CD4-positive, alpha-beta T cell treated with Interleukin-1 beta for 1 hour (primary cell): ENCODE data around the gene EFNA3.

ENCODE experiments used
- DNase-seq, 2 donors: peaks; one replicate each; pipeline ENCODE4 v3.0.0-alpha.2; 2020 to 2022

The EFNA3 gene

DNA sequence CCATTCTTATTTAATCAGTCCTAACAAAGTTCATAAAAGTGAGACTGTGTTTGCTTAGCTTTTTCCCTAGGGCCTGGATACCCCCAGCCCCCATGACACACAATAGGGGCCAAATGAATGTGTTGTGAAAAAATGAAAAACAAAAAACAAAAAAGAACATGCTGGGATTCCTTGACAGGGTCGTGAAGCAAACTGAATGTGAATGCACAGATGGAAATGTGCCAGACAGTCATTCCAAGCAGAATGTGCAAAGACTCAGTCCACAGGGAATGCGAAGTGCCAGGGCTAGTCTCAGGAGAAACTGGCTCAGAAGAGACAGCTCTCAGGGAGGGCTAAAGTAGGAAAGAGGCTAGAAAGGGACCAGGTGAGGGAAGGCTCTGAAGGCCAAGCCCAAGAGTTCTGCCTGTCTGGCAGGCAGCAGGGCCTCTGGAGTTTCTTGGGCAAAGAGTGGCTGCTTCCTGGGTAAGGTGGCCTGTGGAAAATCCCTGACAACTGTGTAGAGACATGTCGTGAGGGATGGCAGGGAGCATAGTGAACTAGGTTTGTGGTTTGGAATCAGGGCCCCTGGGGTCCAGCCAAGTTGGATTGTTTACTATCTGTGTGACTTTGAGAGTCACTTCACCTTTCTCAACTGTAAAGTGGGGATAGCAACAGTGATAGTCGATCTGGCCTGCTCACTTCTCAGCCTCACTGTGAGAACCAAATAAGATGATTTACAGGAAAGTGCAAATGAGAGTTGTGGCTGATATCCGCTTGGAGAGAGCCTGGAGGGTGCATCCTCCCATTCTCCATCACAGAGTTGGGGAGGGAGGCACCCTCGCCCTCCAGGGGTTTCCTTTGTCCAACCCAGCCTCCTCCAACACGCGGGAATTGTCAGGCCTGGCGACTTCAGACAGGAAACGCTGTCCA is 28.7 kb upstream of the EFNA3 start:
- no peak for DNase-seq

DNA sequence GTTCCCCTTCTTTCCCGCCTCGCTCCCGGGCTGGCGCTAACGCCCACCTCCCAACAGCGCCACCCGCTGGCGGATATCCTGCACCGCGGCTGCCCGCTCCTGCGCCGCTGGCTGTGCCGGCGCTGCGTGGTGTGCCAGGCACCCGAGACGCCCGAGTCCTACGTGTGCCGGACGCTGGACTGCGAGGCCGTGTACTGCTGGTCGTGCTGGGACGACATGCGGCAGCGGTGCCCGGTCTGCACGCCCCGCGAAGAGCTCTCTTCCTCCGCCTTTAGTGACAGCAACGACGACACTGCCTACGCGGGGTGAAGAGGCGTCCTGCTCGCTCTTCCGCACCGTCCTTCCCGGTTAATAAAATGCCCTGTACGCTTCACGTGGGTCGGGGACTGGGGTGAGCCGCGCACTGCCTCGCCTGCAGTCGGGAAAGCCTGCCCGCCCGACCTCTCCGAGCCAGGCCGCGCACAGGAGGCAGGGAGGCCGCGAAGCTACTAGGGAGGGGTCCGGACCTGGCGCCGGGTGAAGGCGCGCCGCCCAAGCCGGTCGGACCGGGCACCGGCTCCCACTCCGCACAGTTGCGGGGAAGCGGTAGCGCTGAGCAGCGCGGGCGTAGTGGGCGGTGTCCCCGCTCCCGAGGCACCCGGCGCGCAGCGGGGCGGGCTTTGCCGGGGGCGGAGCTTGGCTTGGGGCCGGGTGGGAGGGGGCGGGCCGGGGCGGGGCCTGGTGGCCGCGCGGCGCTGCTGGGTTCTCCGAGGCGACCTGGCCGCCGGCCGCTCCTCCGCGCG is 27.9 kb upstream of the EFNA3 start, which contains the start of gene ADAM15:
ADAM15 (plus strand) TSS at position 757 of the 782 bp plus-strand sequence. CDS start 71 bp downstream, outside the sequence.
- DNase-seq: peak; percentile 83 to 87

DNA sequence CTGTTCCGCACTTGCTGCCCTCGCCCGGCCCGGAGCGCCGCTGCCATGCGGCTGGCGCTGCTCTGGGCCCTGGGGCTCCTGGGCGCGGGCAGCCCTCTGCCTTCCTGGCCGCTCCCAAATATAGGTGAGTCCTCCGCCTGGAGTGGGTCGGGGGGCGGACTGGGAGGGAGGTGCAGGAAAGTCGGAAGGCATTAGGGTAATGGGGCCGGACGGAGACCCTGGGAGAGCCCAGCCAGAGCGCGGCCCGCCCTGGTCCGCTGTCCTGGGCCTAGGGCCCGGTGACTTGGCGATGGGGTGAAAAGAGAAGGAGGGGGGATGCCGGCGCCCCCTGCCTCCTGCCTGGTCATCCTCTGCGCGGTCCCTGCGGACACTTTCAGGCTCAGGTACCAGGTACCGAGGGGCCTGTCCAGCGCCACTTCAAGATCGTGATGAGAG is 27.3 kb upstream of the EFNA3 start:
- no peak for DNase-seq

DNA sequence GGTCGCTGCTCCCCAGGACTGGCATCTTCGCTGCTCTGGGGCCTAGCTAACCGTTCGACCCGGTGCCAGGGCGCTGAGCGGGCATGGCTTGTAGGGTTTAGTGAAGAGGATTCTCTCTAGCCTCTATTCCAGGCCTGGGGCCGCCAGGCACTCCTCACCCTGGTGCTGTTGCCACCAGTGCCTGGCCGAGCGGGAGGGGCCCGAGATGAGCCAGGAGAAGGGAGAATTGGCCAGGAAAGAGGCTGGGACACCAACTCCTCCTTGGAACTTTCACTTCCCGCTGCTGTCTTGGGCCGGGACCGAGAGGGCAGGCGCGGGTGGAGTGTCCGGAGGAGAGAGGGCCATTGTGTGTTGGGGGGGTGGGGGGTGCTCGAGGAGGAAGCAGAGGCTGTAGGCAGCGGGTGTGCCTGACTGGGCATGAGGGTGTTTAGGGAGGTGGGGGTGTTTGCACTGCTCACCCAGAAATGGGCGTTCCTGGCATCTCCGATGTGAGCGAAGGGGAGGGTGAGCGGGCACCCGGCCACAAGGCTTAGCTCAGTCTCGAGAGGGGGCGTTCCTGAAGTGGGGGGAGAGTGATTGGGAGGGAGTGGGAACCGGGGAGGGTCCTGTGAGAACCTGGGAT is 26.7 kb upstream of the EFNA3 start:
- DNase-seq: peak; percentile 58 to 59

DNA sequence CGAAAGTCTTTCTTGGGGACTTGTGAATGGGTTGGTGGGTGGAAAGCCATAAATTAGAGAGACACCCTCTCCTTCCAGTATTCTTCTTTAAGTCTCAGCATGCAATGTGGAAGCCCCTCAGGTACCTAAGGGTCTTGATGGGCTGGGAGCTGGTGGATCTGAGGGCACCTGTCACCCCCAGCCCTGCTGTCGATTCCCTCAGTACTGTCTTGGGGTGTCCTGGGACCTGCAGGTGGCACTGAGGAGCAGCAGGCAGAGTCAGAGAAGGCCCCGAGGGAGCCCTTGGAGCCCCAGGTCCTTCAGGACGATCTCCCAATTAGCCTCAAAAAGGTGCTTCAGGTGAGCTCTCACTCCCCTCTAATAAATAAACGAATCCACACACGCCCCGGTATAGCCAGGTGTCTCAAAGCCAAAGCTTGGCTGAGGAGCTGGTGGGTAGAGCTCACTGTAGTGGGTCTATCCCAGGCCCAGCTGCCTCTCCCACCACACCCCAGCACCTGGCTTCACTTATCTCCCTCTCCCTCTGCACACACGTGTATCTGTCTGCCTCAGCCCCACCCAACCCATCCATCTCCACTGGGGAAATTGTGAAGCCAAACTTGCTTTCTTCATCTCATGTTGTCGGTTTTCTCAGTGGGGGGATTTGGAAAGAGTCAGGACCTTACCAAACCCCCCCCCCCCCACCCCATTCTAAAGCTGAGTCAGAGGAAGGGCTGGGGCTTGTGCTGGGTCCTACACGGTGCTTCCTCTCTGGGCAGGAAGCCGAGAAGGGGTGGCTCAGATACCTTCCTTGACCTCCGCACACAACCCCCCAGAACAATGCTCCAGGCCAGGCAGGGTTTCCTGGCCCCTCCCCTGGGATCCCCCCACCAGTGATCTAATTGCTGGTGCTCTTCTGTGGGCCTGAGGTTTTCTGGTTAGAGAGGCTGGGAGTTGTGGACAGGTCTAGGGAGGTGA is 25.9 kb upstream of the EFNA3 start:
- peak in 1 of 2 donors; percentile 18 for DNase-seq

DNA sequence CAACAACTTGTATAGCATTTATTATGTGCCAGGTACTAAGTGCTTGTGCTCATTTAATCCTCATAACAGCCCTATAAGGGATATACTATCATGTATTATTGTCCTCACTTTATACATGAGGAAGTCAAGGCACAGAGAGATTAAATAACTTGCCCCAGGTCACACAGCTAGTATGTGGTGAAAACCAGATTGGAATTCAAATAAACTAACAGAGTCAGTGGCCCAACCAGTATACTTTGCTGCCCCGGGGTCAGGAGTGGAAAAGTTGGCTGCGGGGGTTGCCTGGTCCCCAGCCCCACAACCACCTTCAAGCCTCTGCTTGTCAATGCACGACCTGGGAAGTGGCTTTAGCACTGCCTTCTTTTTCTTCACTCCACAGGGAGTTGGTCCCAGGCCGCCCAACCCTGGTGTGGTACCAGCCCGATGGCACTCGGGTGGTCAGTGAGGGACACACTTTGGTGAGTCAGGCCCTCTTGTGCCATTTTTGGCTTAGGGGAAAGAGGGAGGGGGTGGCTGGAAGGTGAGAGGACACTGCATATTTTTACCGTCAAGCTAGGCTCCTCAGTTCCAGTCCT is 25.0 kb upstream of the EFNA3 start:
- no peak for DNase-seq

DNA sequence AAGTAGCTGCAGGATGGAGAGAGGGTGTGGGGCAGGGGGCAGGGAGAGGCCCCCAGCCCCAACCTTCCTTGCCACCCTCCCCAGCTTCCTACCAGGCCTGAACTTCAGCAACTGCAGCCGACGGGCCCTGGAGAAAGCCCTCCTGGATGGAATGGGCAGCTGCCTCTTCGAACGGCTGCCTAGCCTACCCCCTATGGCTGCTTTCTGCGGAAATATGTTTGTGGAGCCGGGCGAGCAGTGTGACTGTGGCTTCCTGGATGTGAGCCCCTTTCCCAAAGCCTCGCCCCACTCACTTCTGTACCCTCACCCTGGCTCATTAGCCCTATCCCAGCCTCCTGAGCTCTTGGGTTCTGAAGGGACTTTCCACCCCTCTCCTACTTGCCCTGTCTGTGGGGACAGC is 21.5 kb upstream of the EFNA3 start:
- no peak for DNase-seq

DNA sequence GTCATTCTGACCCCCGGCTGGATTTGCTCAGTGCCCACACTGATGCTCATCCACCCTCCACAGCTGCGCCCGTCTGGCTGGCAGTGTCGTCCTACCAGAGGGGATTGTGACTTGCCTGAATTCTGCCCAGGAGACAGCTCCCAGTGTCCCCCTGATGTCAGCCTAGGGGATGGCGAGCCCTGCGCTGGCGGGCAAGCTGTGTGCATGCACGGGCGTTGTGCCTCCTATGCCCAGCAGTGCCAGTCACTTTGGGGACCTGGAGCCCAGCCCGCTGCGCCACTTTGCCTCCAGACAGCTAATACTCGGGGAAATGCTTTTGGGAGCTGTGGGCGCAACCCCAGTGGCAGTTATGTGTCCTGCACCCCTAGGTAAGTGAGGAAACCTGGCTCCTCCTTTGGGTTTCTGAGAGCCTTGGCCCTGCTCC is 20.8 kb upstream of the EFNA3 start:
- no peak for DNase-seq

DNA sequence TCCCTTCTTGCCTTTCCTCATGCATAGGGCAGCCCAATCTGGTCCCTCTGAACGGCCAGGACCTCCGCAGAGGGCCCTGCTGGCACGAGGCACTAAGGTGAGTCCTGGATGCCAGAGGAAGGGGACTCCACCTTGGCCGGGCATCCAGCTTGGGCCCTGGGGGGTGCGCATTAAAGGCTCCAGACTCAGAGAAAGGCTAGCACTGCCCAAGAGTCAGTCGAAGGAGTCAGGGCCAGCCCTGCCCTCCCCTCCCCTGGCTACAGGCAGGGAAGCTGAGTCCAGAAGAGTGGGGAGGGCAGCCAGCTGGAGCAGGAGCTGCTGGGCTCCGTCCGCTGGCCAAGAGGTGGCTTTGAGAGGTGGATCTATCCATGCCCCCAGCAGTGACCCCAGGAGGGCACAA is 17.9 kb upstream of the EFNA3 start:
- DNase-seq: no peak

DNA sequence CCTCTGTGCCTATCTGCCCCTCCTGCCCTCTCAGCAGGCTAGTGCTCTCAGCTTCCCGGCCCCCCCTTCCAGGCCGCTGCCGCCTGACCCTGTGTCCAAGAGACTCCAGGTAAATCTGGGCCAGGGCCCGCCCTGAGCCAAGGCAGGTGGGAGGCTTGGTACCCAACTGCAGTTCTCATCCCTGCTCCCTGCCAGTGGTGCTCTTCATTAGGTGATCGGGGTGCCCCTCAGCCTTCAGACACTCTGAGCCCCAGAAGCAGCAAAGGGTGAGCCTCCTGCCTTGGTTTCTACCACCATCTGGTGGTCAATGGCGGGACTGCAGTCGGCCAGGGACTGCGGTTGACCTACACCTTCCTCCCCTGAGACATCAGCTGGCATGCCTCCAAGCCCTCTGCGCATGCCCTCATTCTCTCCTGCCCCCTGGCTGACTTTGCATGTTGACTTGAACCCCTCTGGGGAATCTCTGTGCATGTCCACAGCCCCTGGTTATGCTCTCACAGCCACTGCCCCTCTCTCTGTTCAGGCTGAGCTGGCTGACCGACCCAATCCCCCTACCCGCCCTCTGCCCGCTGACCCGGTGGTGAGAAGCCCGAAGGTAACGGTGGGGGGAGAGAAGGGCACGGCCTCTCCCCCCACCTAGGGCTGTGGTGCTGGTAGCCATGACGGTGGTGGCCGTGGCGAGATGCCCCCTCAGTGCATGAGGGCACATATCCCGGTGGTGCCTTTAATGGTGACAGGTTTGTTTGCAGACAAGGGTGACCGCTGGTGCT is 17.1 kb upstream of the EFNA3 start:
- DNase-seq: peak; percentile 94 to 95

DNA sequence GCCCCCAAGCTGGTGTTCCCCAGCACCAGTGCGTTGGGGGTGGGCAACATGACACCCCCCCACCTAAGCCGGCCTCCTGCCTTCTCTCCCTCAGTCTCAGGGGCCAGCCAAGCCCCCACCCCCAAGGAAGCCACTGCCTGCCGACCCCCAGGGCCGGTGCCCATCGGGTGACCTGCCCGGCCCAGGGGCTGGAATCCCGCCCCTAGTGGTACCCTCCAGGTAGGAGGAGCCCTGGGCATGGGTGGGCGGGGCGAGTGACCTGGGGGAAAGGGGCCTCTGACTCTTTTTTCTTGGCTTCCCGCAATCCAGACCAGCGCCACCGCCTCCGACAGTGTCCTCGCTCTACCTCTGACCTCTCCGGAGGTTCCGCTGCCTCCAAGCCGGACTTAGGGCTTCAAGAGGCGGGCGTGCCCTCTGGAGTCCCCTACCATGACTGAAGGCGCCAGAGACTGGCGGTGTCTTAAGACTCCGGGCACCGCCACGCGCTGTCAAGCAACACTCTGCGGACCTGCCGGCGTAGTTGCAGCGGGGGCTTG is 16.4 kb upstream of the EFNA3 start:
- no peak for DNase-seq

DNA sequence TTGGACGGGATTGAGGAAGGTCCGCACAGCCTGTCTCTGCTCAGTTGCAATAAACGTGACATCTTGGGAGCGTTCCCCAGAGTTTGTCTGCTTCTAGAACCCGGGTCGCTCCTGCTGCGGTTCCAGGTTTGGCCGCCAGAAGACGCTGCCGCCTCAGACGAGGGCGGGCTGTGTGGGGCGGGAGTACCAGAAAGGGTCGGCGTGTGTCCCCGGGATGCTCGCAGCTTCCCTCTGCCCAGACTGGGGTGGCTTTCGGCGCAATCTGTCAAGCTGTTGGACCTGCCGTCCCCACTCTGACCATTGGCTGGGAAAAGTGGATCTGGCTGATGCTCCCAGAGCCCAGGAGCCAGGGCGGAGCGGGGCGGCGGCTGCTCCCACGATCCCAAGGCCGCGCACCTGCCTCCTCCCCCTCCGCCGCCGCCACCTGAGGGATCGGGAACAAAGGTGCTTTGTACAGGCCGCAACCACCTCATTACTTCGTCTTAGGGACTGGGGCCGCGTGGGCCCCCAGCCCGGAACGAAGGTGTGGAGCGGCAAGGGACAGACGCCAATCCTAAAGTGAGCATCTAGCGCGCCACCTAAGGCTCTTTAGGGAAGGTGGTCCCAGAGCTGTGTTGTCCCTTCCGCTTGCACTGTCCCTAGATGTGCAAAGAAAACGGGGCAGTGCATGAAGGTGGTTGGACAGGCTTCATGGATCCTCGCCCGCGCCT is 15.8 kb upstream of the EFNA3 start:
- DNase-seq: peak; percentile 72 to 79

DNA sequence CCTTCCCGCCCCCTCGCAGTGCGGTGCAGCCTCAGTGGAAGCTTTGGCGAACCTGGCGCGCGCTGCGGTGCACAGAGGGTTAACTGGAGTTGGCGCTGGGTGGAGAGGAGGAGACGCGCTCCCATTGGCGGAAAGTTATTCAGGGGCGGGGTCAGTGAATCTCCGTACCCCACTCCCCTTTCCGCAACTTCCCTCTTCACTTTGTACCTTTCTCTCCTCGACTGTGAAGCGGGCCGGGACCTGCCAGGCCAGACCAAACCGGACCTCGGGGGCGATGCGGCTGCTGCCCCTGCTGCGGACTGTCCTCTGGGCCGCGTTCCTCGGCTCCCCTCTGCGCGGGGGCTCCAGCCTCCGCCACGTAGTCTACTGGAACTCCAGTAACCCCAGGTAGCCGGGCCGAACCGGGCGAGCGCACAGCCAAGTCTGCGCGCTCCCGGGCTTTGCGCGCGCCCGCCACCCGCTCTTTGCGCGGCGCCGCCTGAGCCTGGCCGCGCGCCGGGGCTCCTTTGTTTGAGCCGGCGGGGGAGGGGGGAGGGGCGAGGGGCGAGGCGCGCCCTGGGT is 15.0 kb upstream of the EFNA3 start, which contains the start of gene EFNA4:
EFNA4 (plus strand) TSS at position 191 of the 561 bp plus-strand sequence; CDS start at position 275, 84 bp downstream.
- peak; percentile 86 for DNase-seq

DNA sequence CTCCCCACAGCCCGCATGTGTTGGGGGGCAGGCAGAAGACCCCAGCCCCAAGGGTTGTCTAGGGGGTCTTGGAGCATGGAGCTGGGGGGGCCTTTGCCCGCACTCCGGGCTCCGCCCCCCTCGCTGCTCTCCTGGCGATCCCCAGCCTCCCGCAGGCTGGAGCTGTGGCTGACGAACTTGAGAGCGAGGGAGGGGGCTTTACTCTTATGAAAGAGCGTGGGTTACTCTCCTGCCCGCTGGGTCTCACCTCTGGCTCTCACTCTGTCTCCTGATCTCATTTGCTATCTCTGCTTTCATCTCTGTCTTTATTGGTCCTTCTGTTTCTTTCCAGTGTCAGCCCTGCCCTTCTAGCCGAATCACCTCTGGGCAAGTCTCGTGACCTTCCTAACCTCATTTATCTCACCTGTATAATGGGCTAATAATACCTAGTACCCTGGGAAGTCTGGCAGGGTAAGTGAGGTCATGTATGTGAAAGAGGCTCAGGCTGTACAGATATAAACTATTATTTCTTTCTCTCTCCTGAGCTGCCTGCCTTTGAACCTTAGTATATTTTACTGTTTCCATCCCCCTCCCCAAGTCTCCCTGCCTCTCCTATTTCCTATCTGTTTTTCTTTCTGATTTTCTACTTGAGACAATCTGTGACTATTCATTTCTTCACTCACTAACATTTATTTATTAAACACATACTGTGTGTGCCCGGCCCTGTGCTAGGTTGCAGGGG is 14.4 kb upstream of the EFNA3 start:
- DNase-seq: peak; percentile 13 to 37

DNA sequence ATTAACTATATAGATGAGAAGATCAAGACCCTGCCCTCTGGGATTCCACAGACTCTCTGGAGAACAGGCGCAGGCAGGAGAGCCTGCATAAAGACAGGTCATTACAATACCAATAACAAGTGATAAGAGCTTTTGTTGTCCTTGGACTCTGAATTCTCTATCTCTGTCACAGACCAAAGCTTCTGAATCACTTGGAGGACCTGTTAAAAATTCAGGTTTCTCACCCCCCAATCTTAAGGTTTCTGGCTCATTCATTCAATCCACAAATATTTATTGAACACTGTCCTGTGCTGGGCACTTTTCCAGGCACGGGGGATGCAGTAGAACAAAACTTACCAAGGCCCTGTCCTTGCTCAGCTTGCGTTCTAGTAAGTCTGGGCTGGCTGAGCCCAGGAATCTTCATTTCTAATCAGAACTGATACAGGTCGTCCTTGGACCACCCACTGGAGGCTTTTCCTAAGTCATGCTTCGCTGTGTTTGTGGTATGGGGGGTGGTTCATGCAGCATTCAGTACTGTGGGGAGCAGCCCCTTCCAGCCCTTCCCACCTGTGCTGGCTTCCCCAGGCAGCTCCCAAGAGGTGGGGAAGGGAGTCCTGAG is 13.7 kb upstream of the EFNA3 start:
- no peak for DNase-seq

DNA sequence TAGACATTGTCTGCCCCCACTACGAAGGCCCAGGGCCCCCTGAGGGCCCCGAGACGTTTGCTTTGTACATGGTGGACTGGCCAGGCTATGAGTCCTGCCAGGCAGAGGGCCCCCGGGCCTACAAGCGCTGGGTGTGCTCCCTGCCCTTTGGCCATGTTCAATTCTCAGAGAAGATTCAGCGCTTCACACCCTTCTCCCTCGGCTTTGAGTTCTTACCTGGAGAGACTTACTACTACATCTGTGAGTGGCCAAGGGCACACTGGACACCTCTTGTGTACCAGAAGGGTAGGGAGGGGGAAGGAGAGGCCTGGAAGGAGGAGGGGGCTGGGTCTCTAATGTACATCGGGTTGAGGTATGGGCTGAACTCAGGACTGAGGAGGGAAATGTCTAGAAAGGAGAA is 11.9 kb upstream of the EFNA3 start:
- no peak for DNase-seq

DNA sequence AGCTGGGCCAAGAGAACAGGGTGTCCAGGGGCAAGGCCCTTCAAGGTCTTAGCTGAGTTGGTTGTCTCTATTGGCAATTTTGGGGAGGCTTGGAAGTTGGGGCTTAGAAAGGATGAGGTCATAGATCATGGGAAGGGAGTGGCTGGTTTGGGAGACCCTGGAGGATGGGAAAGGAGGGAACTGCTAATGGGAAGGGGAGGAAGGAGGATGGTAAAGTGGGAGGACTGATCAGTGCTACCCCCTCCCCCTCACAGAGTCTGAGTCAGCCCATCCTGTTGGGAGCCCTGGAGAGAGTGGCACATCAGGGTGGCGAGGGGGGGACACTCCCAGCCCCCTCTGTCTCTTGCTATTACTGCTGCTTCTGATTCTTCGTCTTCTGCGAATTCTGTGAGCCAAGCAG is 10.0 kb upstream of the EFNA3 start:
- DNase-seq: no peak

DNA sequence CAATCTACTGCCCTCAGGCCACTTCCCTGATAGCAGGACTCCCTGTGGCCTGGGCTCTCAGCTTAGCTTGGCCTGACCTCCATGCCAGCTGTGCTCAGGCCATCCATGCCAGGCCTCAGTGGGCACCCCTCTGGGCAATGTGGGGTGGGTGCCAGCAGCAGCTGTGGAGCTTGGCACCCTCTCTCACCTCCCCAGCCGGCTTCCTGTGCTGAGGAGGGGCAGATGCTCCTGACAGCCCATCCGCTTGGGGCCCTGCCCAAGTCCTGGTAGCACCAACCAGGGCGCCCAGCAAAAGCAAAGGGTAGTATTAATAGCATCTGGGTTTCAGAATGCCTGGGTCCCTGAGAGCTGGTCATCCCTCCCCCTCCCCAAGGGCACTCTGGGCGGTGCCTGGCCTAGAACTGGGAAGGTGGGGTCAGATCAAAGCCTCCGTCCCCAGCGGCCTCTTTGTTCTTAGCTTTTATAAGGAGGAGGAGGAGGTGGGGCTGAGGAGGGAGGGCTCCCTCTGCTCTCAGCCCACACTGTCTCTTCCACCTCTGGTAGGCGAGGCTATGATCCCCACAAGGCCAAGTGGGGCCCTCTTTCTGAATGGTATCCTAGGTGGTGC is 9.0 kb upstream of the EFNA3 start:
- DNase-seq: no peak
